ENCODE measurements around the gene KLHL36. TPM values are rescaled to one million over a fixed set of nuclear protein-coding genes. Genes with fewer than 3 reads are reported as not detected.

The KLHL36 gene
- total RNA-seq, 2 experiments from 2014 or later, result 31.4 to 32.6 TPM

- POLR2A ChIA-PET, result no interaction called here
- ATAC-seq (no peak), DNase-seq (no peak)
- Mint-ChIP-seq H3K9me3 (ENCODE audit: insufficient read depth) (no peaks in the 10 kb centered on the region), H3K36me3 (ENCODE audit: low read depth) (peaks cover 67% of the 10 kb centered on the region), H3K4me1 (ENCODE audit: low read depth) (peaks cover 43% of the 10 kb centered on the region), H3K4me3 (no peak overlapping the region), H3K27ac (no peak overlapping the region), H3K27me3 (ENCODE audit: low read depth) (no peaks in the 10 kb centered on the region)
- CTCF ChIA-PET, result interaction anchor here (1.6 to 7.4 kb wide), 3 partner anchors 11 to 65 kb away, joined by 4 to 42 read pairs (median 31); no protein-coding TSS in a partner anchor
Measured at GRCh38 chr16:84660973-84661372, 12.7 kb downstream of the KLHL36 start.

GRCh38 chr16:84661418-84662060, 13.2 kb downstream of the KLHL36 start:
- Mint-ChIP-seq H3K27ac (no peak overlapping the region), H3K4me1 (ENCODE audit: low read depth) (peaks cover 37% of the 10 kb centered on the region), H3K9me3 (ENCODE audit: insufficient read depth) (no peaks in the 10 kb centered on the region), H3K27me3 (ENCODE audit: low read depth) (no peaks in the 10 kb centered on the region), H3K36me3 (ENCODE audit: low read depth) (peaks cover 64% of the 10 kb centered on the region), H3K4me3 (no peak overlapping the region)
- ATAC-seq (no peak), DNase-seq (no peak)
- ChIA-PET CTCF (interaction anchor here (1.4 to 7.4 kb wide), 4 partner anchors 11 to 77 kb away, joined by 5 to 42 read pairs (median 20); no protein-coding TSS in a partner anchor), POLR2A (no interaction called here)

- peaks cover 28% of the 10 kb centered on the region for H3K4me1 Mint-ChIP-seq (ENCODE audit: low read depth)
- ChIA-PET CTCF (interaction anchor here (1.4 to 7.4 kb wide), 5 partner anchors 10 to 76 kb away, joined by 3 to 42 read pairs (median 9); no protein-coding TSS in a partner anchor), POLR2A (interaction anchor here (0.6 kb wide), 1 partner anchor 43 kb away, joined by 3 read pairs; no protein-coding TSS in a partner anchor)
- H3K27ac Mint-ChIP-seq, result no peak overlapping the region
- peaks cover 55% of the 10 kb centered on the region for H3K36me3 Mint-ChIP-seq (ENCODE audit: low read depth)
- ATAC-seq (no peak), DNase-seq (no peak)
- no peaks in the 10 kb centered on the region for H3K9me3 Mint-ChIP-seq (ENCODE audit: insufficient read depth)
- no peak overlapping the region for H3K4me3 Mint-ChIP-seq
- H3K27me3 Mint-ChIP-seq (ENCODE audit: low read depth), result no peaks in the 10 kb centered on the region
Measured at GRCh38 chr16:84662471-84662870, 14.2 kb downstream of the KLHL36 start.

DNA sequence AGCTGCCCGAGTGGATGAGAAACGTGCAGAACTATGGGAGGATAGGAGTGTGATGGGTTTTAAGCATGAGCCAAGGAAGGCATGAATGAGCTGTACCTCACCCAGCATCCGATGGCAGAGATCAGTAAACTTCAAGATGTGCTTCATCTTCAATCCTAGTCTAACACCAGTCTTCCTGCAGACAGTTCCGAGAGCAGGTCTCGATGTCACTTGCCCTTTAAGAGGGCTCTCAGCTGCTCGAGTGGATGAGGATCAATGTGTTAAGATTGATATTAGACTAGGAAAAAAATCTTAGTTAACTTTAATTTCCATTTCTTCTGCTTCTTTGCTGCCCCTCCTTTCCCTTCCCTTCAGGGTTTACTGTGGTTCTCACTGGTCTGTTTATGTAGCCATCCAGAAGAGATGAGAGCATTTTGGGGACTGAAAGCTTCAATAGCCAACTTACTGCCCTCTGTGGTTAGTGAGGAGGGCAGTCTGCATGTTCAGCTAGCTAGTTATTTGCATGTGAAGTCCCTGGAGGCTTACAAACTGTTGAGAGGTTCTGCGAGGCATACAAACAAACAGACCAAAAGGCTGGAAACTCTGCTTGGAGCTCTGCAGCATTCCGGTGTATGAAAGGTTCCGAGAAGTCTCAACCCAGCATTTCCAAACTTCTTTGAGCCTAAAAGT, 15.3 kb downstream of the KLHL36 start:
- no peak overlapping the region for H3K4me3 Mint-ChIP-seq
- H3K36me3 Mint-ChIP-seq (ENCODE audit: low read depth), result peaks cover 44% of the 10 kb centered on the region
- no peaks in the 10 kb centered on the region for H3K27me3 Mint-ChIP-seq (ENCODE audit: low read depth)
- ChIA-PET CTCF (interaction anchor here (0.7 to 7.4 kb wide), 6 partner anchors 9 to 75 kb away, joined by 3 to 42 read pairs (median 6); no protein-coding TSS in a partner anchor), POLR2A (no interaction called here)
- ATAC-seq (no peak), DNase-seq (no peak)
- no peak overlapping the region for H3K27ac Mint-ChIP-seq
- peaks cover 19% of the 10 kb centered on the region for H3K4me1 Mint-ChIP-seq (ENCODE audit: low read depth)
- H3K9me3 Mint-ChIP-seq (ENCODE audit: insufficient read depth), result no peaks in the 10 kb centered on the region

- ChIA-PET POLR2A (interaction anchor here (1.0 kb wide), 1 partner anchor 65 kb away, joined by 3 read pairs; no protein-coding TSS in a partner anchor), CTCF (interaction anchor here (1.5 to 7.4 kb wide), 2 partner anchors 61 to 73 kb away, joined by 6 to 42 read pairs; no protein-coding TSS in a partner anchor)
- no peak for ATAC-seq
- no peak for DNase-seq
- Mint-ChIP-seq H3K36me3 (ENCODE audit: low read depth) (peaks cover 32% of the 10 kb centered on the region), H3K27me3 (ENCODE audit: low read depth) (no peaks in the 10 kb centered on the region), H3K9me3 (ENCODE audit: insufficient read depth) (no peaks in the 10 kb centered on the region), H3K27ac (no peak overlapping the region), H3K4me1 (ENCODE audit: low read depth) (peaks cover 3% of the 10 kb centered on the region), H3K4me3 (no peak overlapping the region)
Measured at GRCh38 chr16:84665359-84665758, 17.0 kb downstream of the KLHL36 start.

- no peaks in the 10 kb centered on the region for H3K9me3 Mint-ChIP-seq (ENCODE audit: insufficient read depth)
- H3K27me3 Mint-ChIP-seq (ENCODE audit: low read depth), result no peaks in the 10 kb centered on the region
- no peak overlapping the region for H3K27ac Mint-ChIP-seq
- H3K36me3 Mint-ChIP-seq (ENCODE audit: low read depth), result peaks cover 31% of the 10 kb centered on the region
- H3K4me1 Mint-ChIP-seq (ENCODE audit: low read depth), result no peaks in the 10 kb centered on the region
- no peak overlapping the region for H3K4me3 Mint-ChIP-seq
- ATAC-seq (no peak), DNase-seq (no peak)
- ChIA-PET POLR2A (interaction anchor here (1.0 kb wide), 1 partner anchor 64 kb away, joined by 3 read pairs; no protein-coding TSS in a partner anchor), CTCF (interaction anchor here (7.4 kb wide), 1 partner anchor 60 kb away, joined by 42 read pairs; no protein-coding TSS in a partner anchor)
Measured at GRCh38 chr16:84665843-84666242, 17.5 kb downstream of the KLHL36 start.

DNA sequence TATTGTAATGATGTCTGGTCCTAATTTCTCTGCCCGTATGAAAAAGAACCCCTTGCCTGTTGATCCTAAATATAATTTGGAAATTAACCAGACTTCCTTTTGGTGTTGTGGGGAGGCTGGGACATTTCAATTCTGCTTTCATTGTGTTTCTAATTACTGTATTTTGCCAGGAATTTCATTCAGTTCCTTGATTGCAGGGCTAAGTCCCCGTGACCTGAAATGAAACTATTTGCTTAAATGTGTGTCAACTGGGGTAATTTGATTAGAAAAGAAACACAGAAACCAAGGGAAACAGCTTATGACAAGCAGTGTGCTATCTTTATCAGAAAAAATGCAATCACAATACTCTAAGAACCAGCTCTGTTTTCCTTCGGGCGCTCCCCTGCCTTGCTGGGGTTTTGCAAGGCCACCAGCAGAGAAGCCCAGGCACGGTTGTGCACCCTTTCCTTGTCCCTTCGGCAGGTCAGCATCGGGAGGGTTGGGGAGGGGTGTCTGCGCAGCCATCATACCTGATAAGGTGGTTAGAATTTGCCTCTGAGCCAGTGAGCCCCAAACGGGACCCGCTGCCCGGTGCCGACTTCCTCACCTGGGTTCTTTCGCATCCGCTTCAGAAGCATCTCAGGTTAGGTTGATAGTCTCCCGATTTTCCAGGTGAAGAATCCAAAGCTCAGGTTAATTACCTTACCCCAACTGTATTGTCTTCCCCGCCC, 19.4 kb downstream of the KLHL36 start:
- Mint-ChIP-seq H3K4me3 (no peak overlapping the region), H3K9me3 (ENCODE audit: insufficient read depth) (no peaks in the 10 kb centered on the region), H3K36me3 (ENCODE audit: low read depth) (peaks cover 18% of the 10 kb centered on the region), H3K4me1 (ENCODE audit: low read depth) (peaks cover 7% of the 10 kb centered on the region), H3K27ac (no peak overlapping the region), H3K27me3 (ENCODE audit: low read depth) (peaks cover 5% of the 10 kb centered on the region)
- no peak for DNase-seq
- ChIA-PET CTCF (interaction anchor here (6.6 to 7.4 kb wide), 2 partner anchors 58 to 72 kb away, joined by 42 to 55 read pairs; no protein-coding TSS in a partner anchor), POLR2A (no interaction called here)
- ATAC-seq, result no peak

DNA sequence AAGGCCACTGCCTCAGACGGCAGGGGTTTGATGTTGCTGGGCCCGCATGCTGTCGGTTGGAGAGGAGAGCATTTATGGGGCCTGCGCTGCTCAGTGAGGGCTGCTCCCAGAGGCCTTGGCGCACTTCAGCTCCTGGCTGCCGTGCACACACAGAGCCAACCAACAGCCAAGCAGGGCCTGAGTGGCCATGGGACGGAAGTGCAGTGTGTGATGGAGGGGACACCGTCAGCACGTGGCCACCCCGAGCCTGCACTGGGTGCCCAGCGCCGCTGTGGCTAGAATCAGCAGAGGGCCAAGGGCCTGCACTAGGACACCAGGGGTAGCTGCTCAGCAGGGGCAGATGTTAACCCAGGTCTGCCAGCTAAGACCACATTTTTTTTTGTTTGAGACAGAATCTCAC, 21.8 kb downstream of the KLHL36 start:
- H3K4me3 Mint-ChIP-seq, result no peak overlapping the region
- no peak for ATAC-seq
- no peaks in the 10 kb centered on the region for H3K9me3 Mint-ChIP-seq (ENCODE audit: insufficient read depth)
- CTCF ChIA-PET, result interaction anchor here (1.3 to 6.6 kb wide), 2 partner anchors 55 to 69 kb away, joined by 9 to 55 read pairs; no protein-coding TSS in a partner anchor
- POLR2A ChIA-PET, result interaction anchor here (0.6 kb wide), 1 partner anchor 24 kb away, joined by 5 read pairs; no protein-coding TSS in a partner anchor
- peaks cover 10% of the 10 kb centered on the region for H3K4me1 Mint-ChIP-seq (ENCODE audit: low read depth)
- no peak for DNase-seq
- peaks cover 6% of the 10 kb centered on the region for H3K36me3 Mint-ChIP-seq (ENCODE audit: low read depth)
- peaks cover 5% of the 10 kb centered on the region for H3K27me3 Mint-ChIP-seq (ENCODE audit: low read depth)
- H3K27ac Mint-ChIP-seq, result no peak overlapping the region

DNA sequence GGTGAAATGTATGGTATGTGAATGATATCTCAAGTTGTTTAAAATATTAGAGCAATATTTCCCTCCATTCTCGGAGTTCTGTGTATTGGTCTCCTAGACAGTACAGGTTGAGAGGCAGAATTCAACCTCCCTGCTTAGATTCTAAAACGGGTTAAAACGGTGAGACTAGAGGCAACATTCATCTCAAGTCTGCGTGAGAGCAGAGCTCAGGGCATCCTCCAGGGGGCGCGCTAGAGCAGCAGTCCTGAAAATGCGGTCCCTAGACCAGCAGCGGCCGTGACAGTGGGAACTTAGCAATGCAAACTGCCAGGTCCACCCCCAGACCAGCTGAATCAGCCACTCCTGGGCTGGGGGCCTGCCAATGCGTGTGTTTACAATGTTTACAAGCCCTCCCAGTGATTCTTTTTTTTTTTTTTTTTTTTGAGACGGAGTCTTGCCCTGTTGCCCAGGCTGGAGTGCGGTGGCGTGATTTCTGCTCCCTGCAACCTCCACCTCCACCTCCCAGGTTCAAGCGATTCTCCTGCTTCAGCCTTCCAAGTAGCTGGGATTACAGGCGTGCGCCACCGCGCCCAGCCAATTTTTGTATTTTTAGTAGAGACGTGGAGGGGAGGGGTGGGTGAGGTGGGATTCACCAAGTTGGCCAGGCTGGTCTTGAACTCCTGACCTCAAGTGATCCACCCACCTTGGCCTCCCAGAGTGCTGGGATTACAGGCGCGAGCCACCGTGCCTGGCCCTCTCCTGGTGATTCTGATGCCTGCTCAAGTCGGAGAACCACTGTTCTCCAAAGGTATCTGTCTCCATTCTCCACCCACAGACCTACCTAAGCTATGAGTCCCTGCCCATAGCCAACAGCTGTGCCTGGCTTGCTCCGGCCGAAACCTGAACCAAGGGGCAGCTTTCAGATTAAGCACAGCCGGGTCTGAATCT, 24.2 kb downstream of the KLHL36 start:
- CTCF ChIA-PET, result interaction anchor here (0.9 to 6.6 kb wide), 33 partner anchors 9 to 164 kb away, joined by 3 to 72 read pairs (median 5); partner anchors contain the start of gene KLHL36
- no peak overlapping the region for H3K4me3 Mint-ChIP-seq
- peaks cover 3% of the 10 kb centered on the region for H3K36me3 Mint-ChIP-seq (ENCODE audit: low read depth)
- peak; percentile 94 for ATAC-seq
- H3K9me3 Mint-ChIP-seq (ENCODE audit: insufficient read depth), result no peaks in the 10 kb centered on the region
- H3K4me1 Mint-ChIP-seq (ENCODE audit: low read depth), result peaks cover 10% of the 10 kb centered on the region
- peaks cover 11% of the 10 kb centered on the region for H3K27me3 Mint-ChIP-seq (ENCODE audit: low read depth)
- H3K27ac Mint-ChIP-seq, result no peak overlapping the region
- POLR2A ChIA-PET, result no interaction called here
- peak; percentile 84 for DNase-seq

DNA sequence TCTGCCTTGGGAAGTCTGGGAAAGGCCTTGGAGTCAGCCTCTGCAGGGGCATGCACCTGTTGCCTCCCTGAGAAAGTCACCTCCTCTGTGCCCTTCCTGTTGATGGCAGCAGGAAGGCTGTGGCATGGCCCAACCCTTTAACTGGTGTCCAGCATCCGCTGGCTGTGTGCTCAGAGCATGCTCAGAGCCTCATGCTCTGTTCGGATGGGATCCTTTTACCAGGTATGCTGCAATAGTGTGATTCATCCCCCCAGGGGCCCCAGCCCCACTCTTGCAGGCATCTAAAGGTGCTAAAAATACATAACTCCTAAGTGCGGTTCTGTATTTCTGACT, 24.9 kb downstream of the KLHL36 start:
- POLR2A ChIA-PET, result no interaction called here
- H3K27ac Mint-ChIP-seq, result no peak overlapping the region
- no peak overlapping the region for H3K4me3 Mint-ChIP-seq

DNA sequence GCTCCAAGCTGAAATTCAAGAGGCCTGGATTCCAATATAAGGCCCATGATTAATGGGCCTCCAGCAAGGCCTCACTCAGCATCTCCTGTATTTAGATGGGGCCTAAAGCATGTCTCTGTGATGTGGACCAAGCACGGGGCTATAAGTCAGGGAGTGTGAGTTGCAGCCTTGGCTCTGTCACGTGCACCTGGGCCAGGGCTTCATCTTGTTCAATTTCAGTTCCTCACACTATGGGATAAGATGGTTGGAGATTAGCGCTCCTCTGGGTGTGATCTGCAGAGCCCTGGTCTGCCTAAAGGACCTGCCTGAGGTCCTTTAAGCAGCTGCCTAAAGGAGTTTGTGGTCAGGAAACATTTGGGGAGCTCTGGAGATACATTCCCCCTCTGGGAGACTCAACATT, 25.2 kb downstream of the KLHL36 start:
- Mint-ChIP-seq H3K9me3 (ENCODE audit: insufficient read depth) (no peaks in the 10 kb centered on the region), H3K4me3 (no peak overlapping the region), H3K27ac (no peak overlapping the region), H3K27me3 (ENCODE audit: low read depth) (peaks cover 11% of the 10 kb centered on the region), H3K36me3 (ENCODE audit: low read depth) (peaks cover 3% of the 10 kb centered on the region), H3K4me1 (ENCODE audit: low read depth) (peaks cover 10% of the 10 kb centered on the region)
- ChIA-PET CTCF (interaction anchor here (1.0 to 6.6 kb wide), 9 partner anchors 11 to 163 kb away, joined by 3 to 72 read pairs (median 16); no protein-coding TSS in a partner anchor), POLR2A (no interaction called here)
- ATAC-seq (no peak), DNase-seq (no peak)

More for the DNA sequence above, 24.9 kb downstream of the KLHL36 start:
- H3K4me1 Mint-ChIP-seq (ENCODE audit: low read depth), result peaks cover 10% of the 10 kb centered on the region
- peaks cover 3% of the 10 kb centered on the region for H3K36me3 Mint-ChIP-seq (ENCODE audit: low read depth)
- peaks cover 11% of the 10 kb centered on the region for H3K27me3 Mint-ChIP-seq (ENCODE audit: low read depth)
- CTCF ChIA-PET, result interaction anchor here (1.0 to 6.6 kb wide), 12 partner anchors 10 to 162 kb away, joined by 3 to 72 read pairs (median 12); no protein-coding TSS in a partner anchor
- H3K9me3 Mint-ChIP-seq (ENCODE audit: insufficient read depth), result no peaks in the 10 kb centered on the region
- no peak for DNase-seq
- no peak for ATAC-seq

Data from activated CD8-positive, alpha-beta T cell treated with anti-CD3 and anti-CD28 coated beads, Interleukin-2, amount 10 ng/mL, durations not matched to agents 7 days and 5 days (primary cell).